CD4-positive, alpha-beta memory T cell (primary cell): ENCODE results near the gene MOB4. TPM values are rescaled to one million over a fixed set of nuclear protein-coding genes. Genes with fewer than 3 reads are reported as not detected.

ENCODE experiments used
- CTCF ChIA-PET: fragments of 350-600 bp; sonication (Branson Sonifier 250); formaldehyde crosslinking; loops from one replicate; lab custom pipeline; 2021; ENCODE audit warnings: inconsistent platforms; ENCODE audit not compliant: partially characterized antibody; lab: Charles Lee
- POLR2A ChIA-PET: fragments of 350-600 bp; sonication (Branson Sonifier 250); formaldehyde crosslinking; loops from one replicate; lab custom pipeline; 2021; ENCODE audit not compliant: partially characterized antibody; lab: Charles Lee
- DNase-seq, 5 donors: peaks; one replicate each; pipeline versions ENCODE4 v3.0.0 to v3.0.0-alpha.2; 2020 to 2022; ENCODE audit warnings: mixed read lengths in 1 of 5
- H3K27ac ChIP-seq: one replicate; pipeline ENCODE4 v1.7.0; 2013; ENCODE audit warnings: low read depth, low read length
- H3K27me3 ChIP-seq: 2 replicates; pipeline ENCODE4 v1.7.0; 2013; ENCODE audit warnings: mild to moderate bottlenecking, low read length, moderate library complexity; ENCODE audit not compliant: insufficient read depth
- H3K36me3 ChIP-seq: 2 replicates; pipeline ENCODE4 v1.7.0; 2013; ENCODE audit warnings: mild to moderate bottlenecking, low read length, moderate library complexity; ENCODE audit not compliant: insufficient read depth
- H3K4me1 ChIP-seq: 2 replicates; pipeline ENCODE4 v1.7.0; 2013; ENCODE audit warnings: mild to moderate bottlenecking, low read length, moderate library complexity; ENCODE audit not compliant: insufficient read depth
- H3K4me3 ChIP-seq, 2 donors: one replicate each; pipeline ENCODE4 v1.7.0; 2013; ENCODE audit warnings: low read length in 2 of 2, mild to moderate bottlenecking in 1 of 2
- H3K9me3 ChIP-seq, 2 donors: one replicate each; pipeline ENCODE4 v1.7.0; 2013; ENCODE audit warnings: low read length in 2 of 2, control low read depth in 1 of 2; ENCODE audit not compliant: control insufficient read depth in 1 of 2
- H3K27ac Mint-ChIP-seq, 7 donors: one replicate each; pipeline ENCODE4 v1.8.0; 2020 to 2021; ENCODE audit warnings: mixed read lengths in 7 of 7, mild to moderate bottlenecking in 6 of 7, inconsistent platforms in 3 of 7, moderate library complexity in 3 of 7
- H3K27me3 Mint-ChIP-seq, 2 donors: one replicate each; pipeline ENCODE4 v1.8.0; 2020 to 2021; ENCODE audit warnings: mixed read lengths in 2 of 2
- H3K36me3 Mint-ChIP-seq, 2 donors: one replicate each; pipeline ENCODE4 v1.8.0; 2020 to 2021; ENCODE audit warnings: mixed read lengths in 2 of 2, inconsistent platforms in 1 of 2, mild to moderate bottlenecking in 1 of 2
- H3K4me1 Mint-ChIP-seq, 4 donors: one replicate each; pipeline ENCODE4 v1.8.0; 2020 to 2021; ENCODE audit warnings: mixed read lengths in 4 of 4, mild to moderate bottlenecking in 1 of 4
- H3K4me3 Mint-ChIP-seq, 8 donors: one replicate each; pipeline ENCODE4 v1.8.0; 2020 to 2021; ENCODE audit warnings: mixed read lengths in 8 of 8, mild to moderate bottlenecking in 7 of 8, moderate library complexity in 6 of 8, inconsistent platforms in 3 of 8
- H3K9me3 Mint-ChIP-seq, 8 donors: one replicate each; pipeline ENCODE4 v1.8.0; 2020 to 2021; ENCODE audit warnings: mixed read lengths in 8 of 8, mild to moderate bottlenecking in 5 of 8, inconsistent platforms in 3 of 8, moderate library complexity in 1 of 8
- intact Hi-C: fragments of 100-400 bp; cut with micrococcal nuclease; formaldehyde crosslinking; loops from one replicate; pipeline ENCODE4 v1.15.1; 2023
- polyA plus RNA-seq, 2 donors: library from polyadenylated mRNA; unstranded; fragments of 300-500 nt; fragmentation: Illumina TruSeq; gene quantifications; one replicate each; pipeline ENCODE4 v1.2.3, GENCODE V29; 2021
- total RNA-seq, 2 experiments: library from RNA; stranded (reverse); gene quantifications; one replicate each; pipeline ENCODE4 v1.2.3, GENCODE V29; 2021

The MOB4 gene
- total and polyA plus RNA-seq, 4 experiments from 2014 or later, result 20.2 to 50.6 (median 25.9) TPM

- CTCF ChIA-PET, result interaction anchor here (1.3 kb wide), 1 partner anchor 8 kb away, joined by 3 read pairs; no protein-coding TSS in a partner anchor
Measured at GRCh38 chr2:197506658-197507057, 9.2 kb upstream of the MOB4 start.

GRCh38 chr2:197513915-197514314, 2.0 kb upstream of the MOB4 start:
- ChIA-PET CTCF (interaction anchor here (1.1 to 1.9 kb wide), 2 partner anchors 14 to 61 kb away, joined by 3 to 10 read pairs; partner anchors contain the start of genes COQ10B, HSPD1 and HSPE1), POLR2A (interaction anchor here (0.9 to 1.9 kb wide), 5 partner anchors 11 to 79 kb away, joined by 3 to 27 read pairs (median 3); partner anchors contain the start of genes HSPD1, HSPE1 and SF3B1)
- intact Hi-C loops, result no loop called here
- Mint-ChIP-seq H3K27me3 (no peaks in the 10 kb centered on the region), H3K36me3 (peaks cover 0 to 15% of the 10 kb centered on the region in 2 donors), H3K4me3 (peak overlapping the region in 1 of 8 donors; percentile 16), H3K27ac (peak overlapping the region in 3 of 7 donors; percentile 92 to 97 (median 97)), H3K9me3 (no peaks in the 10 kb centered on the region), H3K4me1 (peaks cover 16 to 42% (median 25%) of the 10 kb centered on the region in 4 donors)
- H3K4me3 ChIP-seq, result no peak overlapping the region
- H3K36me3 ChIP-seq, result no peaks in the 10 kb centered on the region
- H3K4me1 ChIP-seq, result peaks cover 28% of the 10 kb centered on the region
- no peak overlapping the region for H3K27ac ChIP-seq
- DNase-seq, result no peak
- no peaks in the 10 kb centered on the region for H3K27me3 ChIP-seq
- H3K9me3 ChIP-seq, result no peaks in the 10 kb centered on the region

More at GRCh38 chr2:197506658-197507057, 9.2 kb upstream of the MOB4 start:
- Histone ChIP-seq H3K9me3 (no peaks in the 10 kb centered on the region), H3K27ac (no peak overlapping the region), H3K36me3 (peaks cover 13% of the 10 kb centered on the region), H3K4me1 (peaks cover 31% of the 10 kb centered on the region), H3K4me3 (no peak overlapping the region), H3K27me3 (no peaks in the 10 kb centered on the region)
- Mint-ChIP-seq H3K4me1 (peaks cover 12 to 24% (median 19%) of the 10 kb centered on the region in 4 donors), H3K27ac (no peak overlapping the region), H3K36me3 (peaks cover 3 to 29% of the 10 kb centered on the region in 2 donors), H3K4me3 (no peak overlapping the region), H3K9me3 (no peaks in the 10 kb centered on the region), H3K27me3 (no peaks in the 10 kb centered on the region)
- no peak for DNase-seq
- POLR2A ChIA-PET, result interaction anchor here (1.2 to 4.6 kb wide), 2 partner anchors 9 to 72 kb away, joined by 4 to 40 read pairs; partner anchors contain the start of genes MOB4 and SF3B1
- intact Hi-C loops, result no loop called here

GRCh38 chr2:197514754-197515153, 1.1 kb upstream of the MOB4 start:
- H3K27ac Mint-ChIP-seq, result peak overlapping the region; percentile 92 to 97 (median 95)
- H3K36me3 ChIP-seq, result no peaks in the 10 kb centered on the region
- no peaks in the 10 kb centered on the region for H3K9me3 ChIP-seq
- no peaks in the 10 kb centered on the region for H3K9me3 Mint-ChIP-seq
- DNase-seq, result no peak
- intact Hi-C loops, result loop anchor here (1.0 kb wide), 3 partner anchors 14 to 79 kb away; partner anchors contain the start of genes COQ10B, HSPE1 and SF3B1
- H3K4me1 ChIP-seq, result peaks cover 33% of the 10 kb centered on the region
- no peaks in the 10 kb centered on the region for H3K27me3 ChIP-seq
- H3K27ac ChIP-seq, result peak overlapping the region; percentile 95
- H3K36me3 Mint-ChIP-seq, result peaks cover 4 to 18% of the 10 kb centered on the region in 2 donors
- peak overlapping the region; percentile 86 to 99 (median 94) for H3K4me3 Mint-ChIP-seq
- H3K4me3 ChIP-seq, result peak overlapping the region; percentile 88 to 93
- H3K27me3 Mint-ChIP-seq, result no peaks in the 10 kb centered on the region
- ChIA-PET POLR2A (interaction anchor here (0.8 to 3.3 kb wide), 10 partner anchors 9 to 715 kb away, joined by 3 to 180 read pairs (median 16); partner anchors contain the start of genes COQ10B, GTF3C3, HSPD1 and HSPE1), CTCF (no interaction called here)
- peaks cover 16 to 50% (median 30%) of the 10 kb centered on the region in 4 donors for H3K4me1 Mint-ChIP-seq

- intact Hi-C loops, result loop anchor here (1.0 kb wide), 3 partner anchors 15 to 80 kb away; partner anchors contain the start of genes COQ10B, HSPE1 and SF3B1
- CTCF ChIA-PET, result interaction anchor here (1.1 to 2.1 kb wide), 2 partner anchors 10 to 15 kb away, joined by 4 to 16 read pairs; partner anchors contain the start of genes HSPD1 and HSPE1
- Histone ChIP-seq H3K27ac (peak overlapping the region; percentile 95), H3K4me1 (peaks cover 33% of the 10 kb centered on the region), H3K27me3 (no peaks in the 10 kb centered on the region), H3K9me3 (no peaks in the 10 kb centered on the region), H3K36me3 (peaks cover 1% of the 10 kb centered on the region), H3K4me3 (peak overlapping the region; percentile 88 to 93)
- POLR2A ChIA-PET, result interaction anchor here (0.6 to 3.3 kb wide), 14 partner anchors 8 to 716 kb away, joined by 3 to 180 read pairs (median 6); partner anchors contain the start of genes COQ10B, GTF3C3, HSPD1 and HSPE1
- Mint-ChIP-seq H3K27me3 (no peaks in the 10 kb centered on the region), H3K36me3 (peaks cover 6 to 21% of the 10 kb centered on the region in 2 donors), H3K4me1 (peaks cover 16 to 53% (median 30%) of the 10 kb centered on the region in 4 donors), H3K9me3 (no peaks in the 10 kb centered on the region), H3K4me3 (peak overlapping the region; percentile 86 to 99 (median 94)), H3K27ac (peak overlapping the region; percentile 92 to 97 (median 95))
- DNase-seq, result no peak
Measured at GRCh38 chr2:197515315-197515738, 539 bp upstream of the MOB4 start.

DNA sequence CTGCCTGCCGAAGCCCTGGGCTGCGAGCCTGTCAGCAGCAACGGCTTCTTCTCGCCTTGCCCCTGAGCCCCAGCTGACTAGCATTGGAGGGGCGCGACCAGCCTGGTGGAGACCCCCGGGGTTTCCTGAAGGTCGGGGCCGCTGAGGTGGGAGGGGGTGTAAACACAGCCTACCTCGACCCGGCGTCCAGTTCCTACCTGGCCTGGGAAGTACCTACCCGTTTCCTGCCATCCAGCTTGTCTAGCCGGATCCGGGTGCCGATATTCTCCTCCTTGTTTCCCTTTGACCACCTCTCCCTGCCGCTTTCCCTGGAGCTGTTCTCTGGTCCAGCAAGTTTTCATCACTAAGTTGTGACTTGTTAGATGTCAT, 511 bp downstream of the MOB4 start:
- peaks cover 0 to 6% (median 4%) of the 10 kb centered on the region in 8 donors for H3K9me3 Mint-ChIP-seq
- peaks cover 21 to 62% (median 36%) of the 10 kb centered on the region in 4 donors for H3K4me1 Mint-ChIP-seq
- no peaks in the 10 kb centered on the region for H3K27me3 ChIP-seq
- H3K27ac Mint-ChIP-seq, result peak overlapping the region; percentile 92 to 98 (median 97)
- ChIA-PET CTCF (interaction anchor here (1.1 to 2.1 kb wide), 4 partner anchors 9 to 16 kb away, joined by 3 to 16 read pairs (median 6); partner anchors contain the start of genes HSPD1 and HSPE1), POLR2A (interaction anchor here (0.6 to 3.3 kb wide), 14 partner anchors 11 to 717 kb away, joined by 3 to 180 read pairs (median 6); partner anchors contain the start of genes COQ10B, GTF3C3, HSPD1 and HSPE1)
- H3K27me3 Mint-ChIP-seq, result no peaks in the 10 kb centered on the region
- peak in 1 of 5 donors; percentile 57 for DNase-seq
- H3K4me3 Mint-ChIP-seq, result peak overlapping the region; percentile 86 to 99 (median 94)
- peaks cover 33% of the 10 kb centered on the region for H3K4me1 ChIP-seq
- H3K36me3 Mint-ChIP-seq, result peaks cover 16 to 28% of the 10 kb centered on the region in 2 donors
- H3K36me3 ChIP-seq, result peaks cover 4% of the 10 kb centered on the region
- H3K4me3 ChIP-seq, result peak overlapping the region; percentile 88 to 93
- no peaks in the 10 kb centered on the region for H3K9me3 ChIP-seq
- intact Hi-C loops, result loop anchor here (2.0 kb wide), 2 partner anchors 18 to 188 kb away; partner anchors contain the start of gene MARS2
- peak overlapping the region; percentile 95 for H3K27ac ChIP-seq

DNA sequence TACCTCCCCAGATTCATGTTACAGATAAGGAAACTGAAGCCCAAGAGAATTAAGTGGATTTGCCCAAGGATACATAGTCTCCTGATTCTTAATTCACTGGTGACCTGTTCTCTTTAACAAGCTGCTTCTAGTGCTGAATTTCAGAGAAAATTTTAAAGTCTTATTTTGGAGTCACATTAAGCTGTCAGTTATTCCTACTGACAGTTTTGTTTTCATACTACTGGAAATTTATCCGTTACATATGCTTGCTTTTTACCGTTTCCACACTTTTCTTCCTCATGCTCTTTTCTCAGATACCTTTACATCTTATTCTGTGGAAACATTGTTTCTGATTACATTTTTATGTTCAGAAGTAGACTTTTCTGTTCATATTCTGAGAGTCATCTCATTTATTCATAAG, 1.3 kb downstream of the MOB4 start:
- Mint-ChIP-seq H3K27me3 (no peaks in the 10 kb centered on the region), H3K27ac (peak overlapping the region; percentile 92 to 98 (median 97)), H3K36me3 (peaks cover 22 to 32% of the 10 kb centered on the region in 2 donors), H3K4me1 (peaks cover 24 to 67% (median 39%) of the 10 kb centered on the region in 4 donors), H3K4me3 (peak overlapping the region; percentile 86 to 99 (median 94)), H3K9me3 (peaks cover 0 to 7% (median 4%) of the 10 kb centered on the region in 8 donors)
- ChIA-PET CTCF (interaction anchor here (1.7 to 2.1 kb wide), 2 partner anchors 14 to 17 kb away, joined by 7 to 16 read pairs; partner anchors contain the start of genes HSPD1 and HSPE1), POLR2A (interaction anchor here (1.8 to 3.3 kb wide), 6 partner anchors 12 to 189 kb away, joined by 10 to 180 read pairs (median 39); partner anchors contain the start of genes COQ10B, HSPD1, HSPE1 and MARS2)
- H3K9me3 ChIP-seq, result no peaks in the 10 kb centered on the region
- no peaks in the 10 kb centered on the region for H3K27me3 ChIP-seq
- peaks cover 33% of the 10 kb centered on the region for H3K4me1 ChIP-seq
- H3K4me3 ChIP-seq, result peak overlapping the region; percentile 88 to 93
- DNase-seq, result no peak
- intact Hi-C loops, result loop anchor here (2.0 kb wide), 2 partner anchors 18 to 188 kb away; partner anchors contain the start of gene MARS2
- H3K27ac ChIP-seq, result peak overlapping the region; percentile 95
- H3K36me3 ChIP-seq, result peaks cover 4% of the 10 kb centered on the region
